Measurements from ENCODE around the gene CD8A. TPM values are rescaled to one million over a fixed set of nuclear protein-coding genes. Genes with fewer than 3 reads are reported as not detected.

Gene CD8A
- total RNA-seq: not detected in 2 replicates

GRCh38 chr2:86790676-86791572 lies at the start of gene CD8A:
Gene CD8A (minus strand): TSS chr2:86790913. CDS start chr2:86790825, 88 bp downstream.

Other genes starting within 250 kb of the CD8A start
- gene CHMP3, start 227.5 kb downstream of the CD8A start, total RNA-seq: 33.4 and 44.2 TPM in 2 replicates
- 9.8 TPM in 2 replicates for gene RNF103, start 167.0 kb downstream of the CD8A start, total RNA-seq
- gene RMND5A, start 70.6 kb downstream of the CD8A start, total RNA-seq: 7.1 and 8.1 TPM in 2 replicates
- not detected in 2 replicates for gene CD8B, start 71.0 kb upstream of the CD8A start, total RNA-seq
- under 0.01 TPM in 1 of 2 replicates, not detected in the other for gene RGPD1, start 151.2 kb upstream of the CD8A start, total RNA-seq
- gene PLGLB1, start 230.9 kb upstream of the CD8A start, total RNA-seq: not detected in 2 replicates

Measured in bronchus fibroblast of lung (primary cell).